ENCODE measurements around the gene EMILIN3.

The EMILIN3 gene

GRCh38 chr20:41366546-41367392 lies at the start of gene EMILIN3:
EMILIN3 (minus strand) TSS chr20:41366818; CDS start chr20:41366634, 184 bp downstream.
- DNase-seq = peak in 1 of 56 donors; percentile 6

- no peak for DNase-seq
Measured at GRCh38 chr20:41415191-41415590, 48.6 kb upstream of the EMILIN3 start.

GRCh38 chr20:41413169-41413568 lies 46.6 kb upstream of the EMILIN3 start:
- DNase-seq = no peak

- no peak for DNase-seq
Measured at GRCh38 chr20:41412324-41413120, 45.9 kb upstream of the EMILIN3 start.

- no peak for DNase-seq
Measured at GRCh38 chr20:41411391-41411847, 44.8 kb upstream of the EMILIN3 start.

- DNase-seq = peak in 26 of 56 donors; percentile 8 to 55 (median 34)
Measured at GRCh38 chr20:41408986-41409385, 42.4 kb upstream of the EMILIN3 start.

GRCh38 chr20:41408156-41408794 lies 41.7 kb upstream of the EMILIN3 start:
- DNase-seq = no peak

GRCh38 chr20:41407607-41408006 lies 41.0 kb upstream of the EMILIN3 start:
- DNase-seq = peak in 8 of 56 donors; percentile 12 to 34 (median 15)

GRCh38 chr20:41406896-41407444 lies 40.4 kb upstream of the EMILIN3 start:
- no peak for DNase-seq

GRCh38 chr20:41406353-41406752 lies 39.7 kb upstream of the EMILIN3 start:
- DNase-seq = no peak

GRCh38 chr20:41405436-41405835 lies 38.8 kb upstream of the EMILIN3 start:
- DNase-seq = no peak

GRCh38 chr20:41403604-41404003 lies 37.0 kb upstream of the EMILIN3 start:
- no peak for DNase-seq

GRCh38 chr20:41398408-41398807 lies 31.8 kb upstream of the EMILIN3 start:
- no peak for DNase-seq

GRCh38 chr20:41395667-41396664 lies 29.3 kb upstream of the EMILIN3 start:
- peak in 3 of 56 donors; percentile 10 to 35 (median 14) for DNase-seq

GRCh38 chr20:41394931-41395666 lies 28.5 kb upstream of the EMILIN3 start:
- DNase-seq = no peak

- DNase-seq = no peak
Measured at GRCh38 chr20:41394081-41394480, 27.5 kb upstream of the EMILIN3 start.

- DNase-seq = peak in 12 of 56 donors; percentile 11 to 44 (median 24)
Measured at GRCh38 chr20:41393705-41394066, 27.1 kb upstream of the EMILIN3 start.

- DNase-seq = peak in 47 of 56 donors; percentile 18 to 90 (median 53)
Measured at GRCh38 chr20:41392871-41393704, 26.5 kb upstream of the EMILIN3 start.
